HG03460 (cell line): ENCODE measurements around the gene REEP3.
A peak's percentile ranks its signal among the peaks of the same experiment; 100 is the strongest.

Experiments
- ATAC-seq: cut with Tn5 transposase; IDR thresholded peaks from one replicate; pipeline ENCODE4 v1.9.1; 2021; ENCODE audit not compliant: unreplicated experiment

The REEP3 gene

GRCh38 chr10:63584725-63585035 lies 63.5 kb downstream of the REEP3 start:
- ATAC-seq = no peak

- ATAC-seq = no peak
Measured at GRCh38 chr10:63585041-63585440, 63.8 kb downstream of the REEP3 start.

GRCh38 chr10:63586043-63586442 lies 64.8 kb downstream of the REEP3 start:
- ATAC-seq = no peak

- no peak for ATAC-seq
Measured at GRCh38 chr10:63587191-63587590, 66.0 kb downstream of the REEP3 start.

GRCh38 chr10:63588436-63589167 lies 67.4 kb downstream of the REEP3 start:
- no peak for ATAC-seq

- no peak for ATAC-seq
Measured at GRCh38 chr10:63591600-63592379, 70.6 kb downstream of the REEP3 start.

GRCh38 chr10:63593576-63593975 lies 72.4 kb downstream of the REEP3 start:
- ATAC-seq = no peak

- ATAC-seq = no peak
Measured at GRCh38 chr10:63595072-63595471, 73.9 kb downstream of the REEP3 start.

GRCh38 chr10:63596924-63597323 lies 75.7 kb downstream of the REEP3 start:
- ATAC-seq = no peak

GRCh38 chr10:63600540-63600939 lies 79.3 kb downstream of the REEP3 start:
- no peak for ATAC-seq

GRCh38 chr10:63603709-63604445 lies 82.7 kb downstream of the REEP3 start:
- ATAC-seq = peak; percentile 56

GRCh38 chr10:63605197-63605967 lies 84.2 kb downstream of the REEP3 start:
- ATAC-seq = no peak

- no peak for ATAC-seq
Measured at GRCh38 chr10:63608511-63608910, 87.3 kb downstream of the REEP3 start.

- no peak for ATAC-seq
Measured at GRCh38 chr10:63611078-63611477, 89.9 kb downstream of the REEP3 start.

GRCh38 chr10:63614371-63614891 lies 93.2 kb downstream of the REEP3 start:
- no peak for ATAC-seq

- ATAC-seq = no peak
Measured at GRCh38 chr10:63618552-63618951, 97.4 kb downstream of the REEP3 start.

- no peak for ATAC-seq
Measured at GRCh38 chr10:63619426-63619825, 98.2 kb downstream of the REEP3 start.

GRCh38 chr10:63622097-63622496 lies 100.9 kb downstream of the REEP3 start:
- no peak for ATAC-seq

- no peak for ATAC-seq
Measured at GRCh38 chr10:63624701-63625100, 103.5 kb downstream of the REEP3 start.

- no peak for ATAC-seq
Measured at GRCh38 chr10:63627396-63627795, 106.2 kb downstream of the REEP3 start.

- ATAC-seq = no peak
Measured at GRCh38 chr10:63627881-63628296, 106.7 kb downstream of the REEP3 start.
